Karpas-422 (cell line): ENCODE data around the gene AFAP1L1. TPM values are rescaled to one million over a fixed set of nuclear protein-coding genes. Genes with fewer than 3 reads are reported as not detected.

Experiments used
- DNase-seq: peaks from one replicate; pipeline ENCODE4 v3.0.0-alpha.2; 2015
- H2AFZ ChIP-seq: fragments of 200-600 bp; sonication (generic); 2 replicates; pipeline ENCODE4 v1.6.1; 2014; ENCODE audit warnings: antibody characterized with exemption, low read length, mixed read lengths
- H3K27ac ChIP-seq: fragments of 200-600 bp; sonication (generic); 2 replicates; pipeline ENCODE4 v1.5.1; 2014; ENCODE audit warnings: mild to moderate bottlenecking, low read length, moderate library complexity
- H3K27me3 ChIP-seq: fragments of 200-600 bp; sonication (generic); 2 replicates; pipeline ENCODE4 v1.6.1; 2014; ENCODE audit warnings: low read length, mixed read lengths
- H3K36me3 ChIP-seq: fragments of 200-600 bp; sonication (generic); 2 replicates; pipeline ENCODE4 v1.6.1; 2014; ENCODE audit warnings: low read length, mixed read lengths; ENCODE audit not compliant: insufficient read depth
- H3K4me1 ChIP-seq: fragments of 200-600 bp; sonication (generic); 2 replicates; pipeline ENCODE4 v1.6.1; 2014; ENCODE audit warnings: mild to moderate bottlenecking, low read length, mixed read lengths
- H3K4me2 ChIP-seq: fragments of 200-600 bp; sonication (generic); 2 replicates; pipeline ENCODE4 v1.6.1; 2014; ENCODE audit warnings: low read length, low read depth, mild to moderate bottlenecking; ENCODE audit not compliant: poor library complexity, severe bottlenecking
- H3K4me3 ChIP-seq: fragments of 200-600 bp; sonication (generic); 2 replicates; pipeline ENCODE4 v1.5.1; 2014; ENCODE audit warnings: mild to moderate bottlenecking, antibody characterized with exemption, low read length, mixed read lengths
- H3K79me2 ChIP-seq: fragments of 200-600 bp; sonication (generic); 2 replicates; pipeline ENCODE4 v1.6.1; 2014; ENCODE audit warnings: mild to moderate bottlenecking, low read length, mixed read lengths
- H3K9ac ChIP-seq: fragments of 200-600 bp; sonication (generic); 2 replicates; pipeline ENCODE4 v1.6.0; 2014; ENCODE audit warnings: low read length
- H3K9me2 ChIP-seq: fragments of 200-600 bp; sonication (generic), shearing (Covaris generic); replicated peaks from 2 replicates; pipeline ENCODE4 v1.6.0; 2014; ENCODE audit warnings: mild to moderate bottlenecking, low read length, moderate library complexity; ENCODE audit not compliant: insufficient read depth
- H3K9me3 ChIP-seq: fragments of 300-700, 200-600 bp; sonication (generic); 2 replicates; pipeline ENCODE4 v1.6.1; 2014; ENCODE audit warnings: low read length, mixed read lengths
- H4K20me1 ChIP-seq: fragments of 200-600 bp; sonication (generic); 2 replicates; pipeline ENCODE4 v1.6.1; 2014; ENCODE audit warnings: mild to moderate bottlenecking, antibody characterized with exemption, low read length, low read depth; ENCODE audit not compliant: insufficient read depth
- total RNA-seq: library from RNA; depleted of rRNA; stranded (reverse); fragments of >200 nt; shearing (Covaris generic); gene quantifications from 2 replicates; pipeline ENCODE4 v1.2.3, GENCODE V29; 2014; ENCODE audit warnings: low replicate concordance

The AFAP1L1 gene
- total RNA-seq, 1 experiment from 2014 or later, result not detected

DNA sequence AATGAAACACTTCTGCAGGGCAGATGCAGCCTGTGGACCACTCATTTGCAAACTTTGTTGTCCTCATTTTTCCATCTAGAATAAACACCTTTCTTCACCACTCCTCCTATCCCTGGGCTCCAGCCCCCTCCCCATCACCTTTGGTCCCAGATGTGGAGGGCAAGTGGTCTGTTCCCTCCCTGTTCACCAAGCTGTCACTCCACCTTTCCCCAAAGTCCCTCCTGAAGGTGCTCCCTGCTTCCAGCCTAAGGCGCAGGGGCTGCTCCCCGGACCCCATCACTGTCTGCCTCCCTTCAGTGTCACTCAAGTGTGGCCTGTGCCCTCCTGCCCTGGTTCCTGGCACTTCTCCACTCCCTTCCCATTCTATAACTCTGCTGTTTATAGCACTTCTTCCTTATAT is 93.1 kb downstream of the AFAP1L1 start:
- Histone ChIP-seq H3K9me3 (no peaks in the 10 kb centered on the region), H3K4me3 (no peak overlapping the region)

DNA sequence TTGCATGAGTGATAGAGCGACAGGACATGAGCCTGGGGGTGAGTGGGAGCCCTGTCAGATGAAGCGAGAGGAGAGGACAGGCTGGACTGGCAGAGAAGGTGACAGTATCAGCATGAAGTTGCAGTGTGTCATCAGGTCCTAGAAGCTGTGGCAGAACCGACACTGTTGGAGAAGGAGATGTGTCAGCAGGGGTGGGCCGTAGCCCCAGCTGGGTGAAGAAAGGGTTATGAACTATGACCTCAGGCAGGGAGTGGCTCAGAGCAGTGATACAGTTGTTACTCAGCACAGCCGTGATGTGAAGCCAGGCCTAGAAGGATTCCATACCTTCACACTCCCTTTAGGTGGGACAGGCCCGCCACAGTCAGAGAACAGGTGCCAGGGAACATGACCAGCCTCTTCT is 93.8 kb downstream of the AFAP1L1 start:
- no peak overlapping the region for H3K4me2 ChIP-seq
- 0 out of 2 replicates have a peak, but pooled peaks cover 4% of the 10 kb centered on the region for H4K20me1 ChIP-seq
- no peaks in the 10 kb centered on the region for H3K79me2 ChIP-seq

More for the DNA sequence above, 93.1 kb downstream of the AFAP1L1 start:
- Histone ChIP-seq H3K36me3 (no peaks in the 10 kb centered on the region), H3K27ac (no peak overlapping the region), H3K27me3 (no peaks in the 10 kb centered on the region), H3K79me2 (no peaks in the 10 kb centered on the region), H3K4me2 (no peak overlapping the region), H3K9ac (no peak overlapping the region), H3K9me2 (no peaks in the 10 kb centered on the region), H4K20me1 (0 out of 2 replicates have a peak, but pooled peaks cover 2% of the 10 kb centered on the region), H3K4me1 (peaks cover 9% of the 10 kb centered on the region), H2AFZ (no peak overlapping the region)
- DNase-seq, result no peak

DNA sequence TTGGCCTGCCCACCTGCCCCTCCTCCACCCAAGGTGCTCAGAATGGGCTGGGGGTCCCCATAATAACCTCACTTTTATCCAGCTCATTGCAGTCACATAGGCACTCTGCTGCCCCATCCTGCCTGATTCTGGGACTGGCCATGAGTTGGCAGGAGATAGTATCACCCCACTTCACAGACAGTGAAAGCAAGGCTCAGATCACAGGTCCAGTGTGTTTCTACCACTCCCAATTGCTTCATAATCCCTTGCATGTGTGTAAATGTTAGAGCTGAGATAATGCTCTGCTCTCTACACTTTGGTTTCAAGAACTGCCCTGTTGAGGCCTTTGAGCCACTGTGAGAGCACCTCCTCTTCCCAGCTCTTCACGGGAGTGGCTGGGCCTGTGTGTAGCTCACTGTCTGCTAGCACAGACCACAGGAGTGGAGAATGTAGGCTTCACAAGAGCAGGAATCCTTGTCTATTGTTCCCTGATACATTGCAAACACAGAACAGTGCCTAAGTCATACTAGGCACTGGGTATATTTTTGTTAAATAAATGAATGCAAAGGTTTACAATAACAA is 94.6 kb downstream of the AFAP1L1 start:
- Histone ChIP-seq H3K27me3 (no peaks in the 10 kb centered on the region), H3K36me3 (no peaks in the 10 kb centered on the region), H3K4me1 (peaks cover 15% of the 10 kb centered on the region), H3K79me2 (no peaks in the 10 kb centered on the region), H3K9ac (no peak overlapping the region), H4K20me1 (0 out of 2 replicates have a peak, but pooled peaks cover 12% of the 10 kb centered on the region), H3K9me2 (no peaks in the 10 kb centered on the region), H3K4me3 (no peak overlapping the region), H2AFZ (no peak overlapping the region), H3K27ac (no peak overlapping the region), H3K9me3 (no peaks in the 10 kb centered on the region), H3K4me2 (no peak overlapping the region)
- DNase-seq, result no peak

More for the DNA sequence above, 93.8 kb downstream of the AFAP1L1 start:
- peaks cover 11% of the 10 kb centered on the region for H3K4me1 ChIP-seq
- H3K9me3 ChIP-seq, result no peaks in the 10 kb centered on the region
- no peaks in the 10 kb centered on the region for H3K9me2 ChIP-seq
- no peak for DNase-seq
- no peak overlapping the region for H3K9ac ChIP-seq
- no peaks in the 10 kb centered on the region for H3K36me3 ChIP-seq
- H3K27me3 ChIP-seq, result no peaks in the 10 kb centered on the region
- H2AFZ ChIP-seq, result no peak overlapping the region
- no peak overlapping the region for H3K27ac ChIP-seq
- no peak overlapping the region for H3K4me3 ChIP-seq

DNA sequence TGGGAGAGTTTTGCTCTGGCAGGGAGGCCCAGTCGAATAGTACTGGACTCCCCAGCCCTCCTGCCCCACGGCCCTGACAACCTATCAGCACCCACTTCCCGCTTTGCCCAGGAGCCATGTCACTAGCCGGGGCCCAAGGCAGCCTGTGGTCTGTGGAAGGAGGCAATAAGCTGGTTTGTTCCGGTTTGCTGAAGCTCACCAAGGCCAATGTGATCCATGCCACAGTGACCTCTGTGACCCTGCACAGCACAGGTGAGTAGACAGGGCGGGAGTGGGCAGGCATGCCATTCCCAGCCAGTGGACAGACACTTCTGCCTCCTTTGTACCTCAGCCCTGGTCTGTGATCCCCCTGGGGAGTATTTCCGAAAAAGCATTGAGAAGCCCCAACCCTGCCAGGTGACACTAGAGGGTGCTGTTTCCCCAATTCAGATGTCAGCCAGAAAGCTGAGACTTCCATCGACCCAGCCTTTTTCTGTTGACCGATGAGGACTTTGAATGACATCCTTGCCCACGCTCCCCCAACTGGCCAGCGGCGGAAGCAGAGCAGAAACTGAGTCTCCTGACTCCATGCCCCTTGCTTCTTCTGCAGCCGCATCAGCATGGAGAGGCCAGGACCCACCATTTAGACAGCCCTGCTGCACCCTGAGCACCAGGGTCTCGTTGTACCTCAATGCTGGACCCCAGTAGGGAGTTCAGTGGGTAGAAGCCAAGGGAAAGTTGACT is 95.8 kb downstream of the AFAP1L1 start:
- DNase-seq, result peak; percentile 91

DNA sequence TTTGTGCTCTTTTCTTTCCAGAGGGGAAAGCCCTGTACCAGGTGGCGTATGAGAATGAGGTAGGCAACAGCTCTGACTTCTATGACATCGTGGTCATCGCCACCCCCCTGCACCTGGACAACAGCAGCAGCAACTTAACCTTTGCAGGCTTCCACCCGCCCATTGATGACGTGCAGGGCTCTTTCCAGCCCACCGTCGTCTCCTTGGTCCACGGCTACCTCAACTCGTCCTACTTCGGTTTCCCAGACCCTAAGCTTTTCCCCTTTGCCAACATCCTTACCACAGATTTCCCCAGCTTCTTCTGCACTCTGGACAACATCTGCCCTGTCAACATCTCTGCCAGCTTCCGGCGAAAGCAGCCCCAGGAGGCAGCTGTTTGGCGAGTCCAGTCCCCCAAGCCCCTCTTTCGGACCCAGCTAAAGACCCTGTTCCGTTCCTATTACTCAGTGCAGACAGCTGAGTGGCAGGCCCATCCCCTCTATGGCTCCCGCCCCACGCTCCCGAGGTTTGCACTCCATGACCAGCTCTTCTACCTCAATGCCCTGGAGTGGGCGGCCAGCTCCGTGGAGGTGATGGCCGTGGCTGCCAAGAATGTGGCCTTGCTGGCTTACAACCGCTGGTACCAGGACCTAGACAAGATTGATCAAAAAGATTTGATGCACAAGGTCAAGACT is 96.5 kb downstream of the AFAP1L1 start:
- no peak overlapping the region for H3K4me3 ChIP-seq
- no peaks in the 10 kb centered on the region for H3K27me3 ChIP-seq
- H4K20me1 ChIP-seq, result 0 out of 2 replicates have a peak, but pooled peaks cover 12% of the 10 kb centered on the region
- H3K9me2 ChIP-seq, result no peaks in the 10 kb centered on the region
- H3K4me1 ChIP-seq, result peaks cover 15% of the 10 kb centered on the region
- no peak overlapping the region; the same call in 1 of the 2 replicates for H3K9ac ChIP-seq
- no peak overlapping the region for H2AFZ ChIP-seq
- no peaks in the 10 kb centered on the region for H3K79me2 ChIP-seq
- DNase-seq, result no peak
- no peaks in the 10 kb centered on the region for H3K36me3 ChIP-seq
- no peaks in the 10 kb centered on the region for H3K9me3 ChIP-seq
- H3K4me2 ChIP-seq, result no peak overlapping the region
- H3K27ac ChIP-seq, result no peak overlapping the region

More for the DNA sequence above, 95.8 kb downstream of the AFAP1L1 start:
- H3K4me3 ChIP-seq, result no peak overlapping the region
- no peak overlapping the region for H3K27ac ChIP-seq
- H3K4me2 ChIP-seq, result no peak overlapping the region
- no peaks in the 10 kb centered on the region for H3K27me3 ChIP-seq
- 0 out of 2 replicates have a peak, but pooled peaks cover 12% of the 10 kb centered on the region for H4K20me1 ChIP-seq
- peaks cover 15% of the 10 kb centered on the region for H3K4me1 ChIP-seq
- no peaks in the 10 kb centered on the region for H3K9me3 ChIP-seq
- no peak overlapping the region for H2AFZ ChIP-seq
- H3K79me2 ChIP-seq, result no peaks in the 10 kb centered on the region
- H3K36me3 ChIP-seq, result no peaks in the 10 kb centered on the region
- H3K9me2 ChIP-seq, result no peaks in the 10 kb centered on the region
- no peak overlapping the region; the same call in 1 of the 2 replicates for H3K9ac ChIP-seq

DNA sequence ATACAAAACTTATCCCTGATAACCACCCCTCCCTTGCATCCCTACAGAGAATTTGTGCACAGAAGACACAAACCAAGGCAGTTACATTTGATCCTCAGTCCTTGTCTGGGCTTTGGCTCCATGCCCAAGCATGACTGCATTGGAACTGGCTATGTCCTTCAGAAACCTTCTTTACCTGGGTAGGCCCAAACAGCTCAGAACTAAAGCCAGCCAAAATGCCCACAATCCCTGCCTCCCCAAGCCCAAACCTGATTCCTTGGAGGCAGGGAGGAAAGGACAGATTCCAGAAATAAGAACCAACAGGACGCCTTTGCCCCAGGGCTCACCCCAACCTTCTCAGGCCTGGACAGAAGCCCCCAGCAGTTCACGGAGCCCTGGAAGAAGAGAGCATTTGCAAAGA is 99.2 kb downstream of the AFAP1L1 start:
- Histone ChIP-seq H3K9me2 (no peaks in the 10 kb centered on the region), H3K27me3 (no peaks in the 10 kb centered on the region), H3K27ac (no peak overlapping the region), H3K79me2 (no peaks in the 10 kb centered on the region), H2AFZ (no peak overlapping the region), H3K4me2 (no peak overlapping the region), H4K20me1 (0 out of 2 replicates have a peak, but pooled peaks cover 12% of the 10 kb centered on the region), H3K4me1 (peaks cover 15% of the 10 kb centered on the region), H3K9me3 (no peaks in the 10 kb centered on the region), H3K9ac (no peak overlapping the region), H3K36me3 (no peaks in the 10 kb centered on the region), H3K4me3 (no peak overlapping the region)
- no peak for DNase-seq

DNA sequence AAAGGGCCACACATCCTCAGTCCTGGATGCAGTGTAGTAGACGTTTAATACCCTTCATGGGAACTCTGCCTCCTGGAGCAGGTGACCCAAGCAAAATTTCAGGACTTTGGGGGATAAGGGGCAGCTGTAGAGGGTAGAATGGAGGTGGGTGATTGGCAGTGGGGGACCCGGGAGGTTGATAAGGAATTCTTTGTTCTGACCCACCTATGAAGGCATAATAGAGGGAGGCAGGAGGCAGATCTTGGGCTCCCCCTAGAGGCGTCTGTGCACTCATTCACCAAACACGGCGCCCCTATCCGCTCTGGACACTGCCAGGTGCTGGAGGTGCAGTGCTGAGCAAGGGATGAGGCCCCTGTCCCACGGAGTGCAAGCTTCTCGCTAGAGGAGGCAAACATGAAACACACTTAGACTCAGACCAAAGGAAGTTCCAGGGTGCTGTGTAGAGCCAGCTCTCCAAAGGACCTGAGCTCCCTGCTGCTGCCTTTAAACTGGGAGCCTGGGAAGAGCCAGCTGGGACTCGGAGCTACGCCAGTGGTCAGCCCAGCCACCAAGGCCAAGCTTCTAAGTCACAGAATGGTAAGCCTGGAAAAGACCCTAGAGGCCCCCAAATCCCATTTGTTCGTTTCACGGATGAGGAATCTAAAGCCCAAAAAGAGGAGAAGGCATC is 99.8 kb downstream of the AFAP1L1 start:
- H3K9me2 ChIP-seq, result no peaks in the 10 kb centered on the region
- H3K79me2 ChIP-seq, result no peaks in the 10 kb centered on the region
- peaks cover 15% of the 10 kb centered on the region for H3K4me1 ChIP-seq
- DNase-seq, result peak; percentile 87
- no peak overlapping the region for H3K4me2 ChIP-seq
- H2AFZ ChIP-seq, result no peak overlapping the region
- H3K36me3 ChIP-seq, result no peaks in the 10 kb centered on the region
- no peak overlapping the region for H3K9ac ChIP-seq
- 0 out of 2 replicates have a peak, but pooled peaks cover 12% of the 10 kb centered on the region for H4K20me1 ChIP-seq
- H3K27ac ChIP-seq, result no peak overlapping the region
- no peaks in the 10 kb centered on the region for H3K27me3 ChIP-seq
- H3K9me3 ChIP-seq, result no peaks in the 10 kb centered on the region
- no peak overlapping the region for H3K4me3 ChIP-seq
